Nephron (organoid): ENCODE results near the gene HSPA5.
A peak's percentile ranks its signal among the peaks of the same experiment; 100 is the strongest.

Experiments used
- H3K27ac Mint-ChIP-seq, 3 experiments: 2 replicates each; pipeline ENCODE4 v1.8.0; 2020; ENCODE audit warnings: mixed read lengths in 3 of 3, mild to moderate bottlenecking in 2 of 3, moderate library complexity in 1 of 3
- H3K27me3 Mint-ChIP-seq: 2 replicates; pipeline ENCODE4 v1.8.0; 2021; ENCODE audit warnings: low read depth, mild to moderate bottlenecking, moderate library complexity, mixed read lengths
- H3K36me3 Mint-ChIP-seq: 2 replicates; pipeline ENCODE4 v1.8.0; 2020; ENCODE audit warnings: low read depth, mixed read lengths
- H3K4me1 Mint-ChIP-seq: 2 replicates; pipeline ENCODE4 v1.8.0; 2020; ENCODE audit warnings: mixed read lengths
- H3K4me3 Mint-ChIP-seq, 3 experiments: 2 replicates each; pipeline ENCODE4 v1.8.0; 2020; ENCODE audit warnings: mild to moderate bottlenecking in 3 of 3, mixed read lengths in 3 of 3, moderate library complexity in 2 of 3
- H3K9me3 Mint-ChIP-seq: 2 replicates; pipeline ENCODE4 v1.8.0; 2020; ENCODE audit warnings: mixed read lengths
- CTCF ChIP-seq, 3 experiments: fragments of 200-600 bp; sonication (generic); IDR thresholded peaks; one replicate each; pipeline ENCODE4 v1.5.0; 2021; ENCODE audit warnings: antibody characterized with exemption in 3 of 3; ENCODE audit not compliant: unreplicated experiment in 3 of 3

The HSPA5 gene

GRCh38 chr9:125261501-125262293 is 20.6 kb upstream of the HSPA5 start, which contains the start of gene GAPVD1:
Gene GAPVD1 (plus strand): TSS chr9:125261826. CDS start chr9:125298922, 37,096 bp downstream.
- no peaks in the 10 kb centered on the region for H3K9me3 Mint-ChIP-seq
- TF ChIP-seq CTCF (IDR thresholded peaks at IDR 0.05; ENCODE audit: unreplicated experiment in 3 of 3): peak; percentile 39 to 49 (median 48)
- peaks cover 10% of the 10 kb centered on the region for H3K36me3 Mint-ChIP-seq
- H3K4me3 Mint-ChIP-seq: peak within 1 kb of the TSS; percentile 100
- H3K27ac Mint-ChIP-seq: peak within 1 kb of the TSS; percentile 90 to 97 (median 96)
- H3K27me3 Mint-ChIP-seq: no peaks in the 10 kb centered on the region
- H3K4me1 Mint-ChIP-seq: peaks cover 40% of the 10 kb centered on the region

GRCh38 chr9:125260561-125260960 is 19.4 kb upstream of the HSPA5 start:
- H3K36me3 Mint-ChIP-seq: peaks cover 6% of the 10 kb centered on the region
- no peak for TF ChIP-seq CTCF (IDR thresholded peaks at IDR 0.05; ENCODE audit: unreplicated experiment in 3 of 3)

GRCh38 chr9:125258832-125259534 is 17.8 kb upstream of the HSPA5 start:
- peak overlapping the region; percentile 17 to 66 (median 29) for H3K27ac Mint-ChIP-seq
- TF ChIP-seq CTCF (IDR thresholded peaks at IDR 0.05; ENCODE audit: unreplicated experiment in 3 of 3): no peak
- H3K4me1 Mint-ChIP-seq: peaks cover 34% of the 10 kb centered on the region
- H3K4me3 Mint-ChIP-seq: peak overlapping the region in 2 of 3 experiments; percentile 3 to 78
- H3K27me3 Mint-ChIP-seq: no peaks in the 10 kb centered on the region
- no peaks in the 10 kb centered on the region for H3K9me3 Mint-ChIP-seq
- H3K36me3 Mint-ChIP-seq: peaks cover 3% of the 10 kb centered on the region

More at GRCh38 chr9:125260561-125260960, 19.4 kb upstream of the HSPA5 start:
- Mint-ChIP-seq H3K27me3 (no peaks in the 10 kb centered on the region), H3K4me1 (peaks cover 40% of the 10 kb centered on the region), H3K27ac (peak overlapping the region; percentile 90 to 97 (median 96)), H3K4me3 (peak overlapping the region; percentile 100), H3K9me3 (no peaks in the 10 kb centered on the region)

- no peaks in the 10 kb centered on the region for H3K36me3 Mint-ChIP-seq
- TF ChIP-seq CTCF (IDR thresholded peaks at IDR 0.05; ENCODE audit: unreplicated experiment in 3 of 3): no peak
- no peaks in the 10 kb centered on the region for H3K9me3 Mint-ChIP-seq
Observed at GRCh38 chr9:125258160-125258785, 17.1 kb upstream of the HSPA5 start.

GRCh38 chr9:125255781-125256391 is 14.7 kb upstream of the HSPA5 start:
- no peaks in the 10 kb centered on the region for H3K36me3 Mint-ChIP-seq
- no peak overlapping the region for H3K27ac Mint-ChIP-seq
- peaks cover 18% of the 10 kb centered on the region for H3K4me1 Mint-ChIP-seq

More at GRCh38 chr9:125258160-125258785, 17.1 kb upstream of the HSPA5 start:
- H3K4me3 Mint-ChIP-seq: peak overlapping the region in 2 of 3 experiments; percentile 3 to 78
- H3K27ac Mint-ChIP-seq: peak overlapping the region; percentile 17 to 66 (median 29)
- no peaks in the 10 kb centered on the region for H3K27me3 Mint-ChIP-seq
- peaks cover 30% of the 10 kb centered on the region for H3K4me1 Mint-ChIP-seq

More at GRCh38 chr9:125255781-125256391, 14.7 kb upstream of the HSPA5 start:
- Mint-ChIP-seq H3K9me3 (no peaks in the 10 kb centered on the region), H3K4me3 (no peak overlapping the region), H3K27me3 (no peaks in the 10 kb centered on the region)
- peak in 2 of 3 experiments; percentile 28 to 48 for TF ChIP-seq CTCF (IDR thresholded peaks at IDR 0.05; ENCODE audit: unreplicated experiment in 3 of 3)
